ENCODE measurements around the gene ANKRD27.

DNA sequence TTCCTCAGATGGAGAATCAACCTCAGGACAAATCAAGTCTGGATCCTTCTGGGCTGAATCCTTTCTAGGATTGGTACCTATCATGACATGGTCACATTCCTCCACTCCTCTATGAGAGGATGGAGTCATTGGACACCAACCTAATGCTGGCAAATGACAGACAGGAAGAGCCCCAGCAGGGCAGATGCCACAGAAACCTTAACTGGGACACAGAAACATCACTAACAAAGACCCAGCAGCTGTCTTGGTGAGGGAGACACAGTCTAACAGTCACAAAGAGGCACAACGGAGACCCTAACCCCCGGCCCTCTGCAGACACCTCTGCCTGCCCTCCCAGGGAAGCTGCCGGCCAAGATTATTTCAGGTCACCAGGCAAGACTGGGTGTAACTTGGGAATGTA is 2.1 kb downstream of the ANKRD27 start:
- no peak for TF ChIP-seq ASH2L (IDR thresholded peaks at IDR 0.05; ENCODE audit: borderline replicate concordance, low read depth)
- TF ChIP-seq HDAC6 (IDR thresholded peaks at IDR 0.05; ENCODE audit: unreplicated experiment) = no peak
- no peak for TF ChIP-seq CHD4 (IDR thresholded peaks at IDR 0.05)
- TF ChIP-seq CBX3 (IDR thresholded peaks at IDR 0.05; ENCODE audit: borderline replicate concordance, low read depth) = no peak
- no peak for TF ChIP-seq HDAC2 (IDR thresholded peaks at IDR 0.05)
- TF ChIP-seq JUND (IDR thresholded peaks at IDR 0.05; ENCODE audit: low read depth, low read length) = no peak
- TF ChIP-seq, protein P1, sequence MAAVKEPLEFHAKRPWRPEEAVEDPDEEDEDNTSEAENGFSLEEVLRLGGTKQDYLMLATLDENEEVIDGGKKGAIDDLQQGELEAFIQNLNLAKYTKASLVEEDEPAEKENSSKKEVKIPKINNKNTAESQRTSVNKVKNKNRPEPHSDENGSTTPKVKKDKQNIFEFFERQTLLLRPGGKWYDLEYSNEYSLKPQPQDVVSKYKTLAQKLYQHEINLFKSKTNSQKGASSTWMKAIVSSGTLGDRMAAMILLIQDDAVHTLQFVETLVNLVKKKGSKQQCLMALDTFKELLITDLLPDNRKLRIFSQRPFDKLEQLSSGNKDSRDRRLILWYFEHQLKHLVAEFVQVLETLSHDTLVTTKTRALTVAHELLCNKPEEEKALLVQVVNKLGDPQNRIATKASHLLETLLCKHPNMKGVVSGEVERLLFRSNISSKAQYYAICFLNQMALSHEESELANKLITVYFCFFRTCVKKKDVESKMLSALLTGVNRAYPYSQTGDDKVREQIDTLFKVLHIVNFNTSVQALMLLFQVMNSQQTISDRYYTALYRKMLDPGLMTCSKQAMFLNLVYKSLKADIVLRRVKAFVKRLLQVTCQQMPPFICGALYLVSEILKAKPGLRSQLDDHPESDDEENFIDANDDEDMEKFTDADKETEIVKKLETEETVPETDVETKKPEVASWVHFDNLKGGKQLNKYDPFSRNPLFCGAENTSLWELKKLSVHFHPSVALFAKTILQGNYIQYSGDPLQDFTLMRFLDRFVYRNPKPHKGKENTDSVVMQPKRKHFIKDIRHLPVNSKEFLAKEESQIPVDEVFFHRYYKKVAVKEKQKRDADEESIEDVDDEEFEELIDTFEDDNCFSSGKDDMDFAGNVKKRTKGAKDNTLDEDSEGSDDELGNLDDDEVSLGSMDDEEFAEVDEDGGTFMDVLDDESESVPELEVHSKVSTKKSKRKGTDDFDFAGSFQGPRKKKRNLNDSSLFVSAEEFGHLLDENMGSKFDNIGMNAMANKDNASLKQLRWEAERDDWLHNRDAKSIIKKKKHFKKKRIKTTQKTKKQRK (IDR thresholded peaks at IDR 0.05; ENCODE audit: low read depth, low read length) = no peak
- TF ChIP-seq CREB1 (IDR thresholded peaks at IDR 0.05; ENCODE audit: low read depth) = no peak
- TF ChIP-seq HCFC1 (IDR thresholded peaks at IDR 0.05; ENCODE audit: low read length) = no peak
- TF ChIP-seq, protein P2, sequence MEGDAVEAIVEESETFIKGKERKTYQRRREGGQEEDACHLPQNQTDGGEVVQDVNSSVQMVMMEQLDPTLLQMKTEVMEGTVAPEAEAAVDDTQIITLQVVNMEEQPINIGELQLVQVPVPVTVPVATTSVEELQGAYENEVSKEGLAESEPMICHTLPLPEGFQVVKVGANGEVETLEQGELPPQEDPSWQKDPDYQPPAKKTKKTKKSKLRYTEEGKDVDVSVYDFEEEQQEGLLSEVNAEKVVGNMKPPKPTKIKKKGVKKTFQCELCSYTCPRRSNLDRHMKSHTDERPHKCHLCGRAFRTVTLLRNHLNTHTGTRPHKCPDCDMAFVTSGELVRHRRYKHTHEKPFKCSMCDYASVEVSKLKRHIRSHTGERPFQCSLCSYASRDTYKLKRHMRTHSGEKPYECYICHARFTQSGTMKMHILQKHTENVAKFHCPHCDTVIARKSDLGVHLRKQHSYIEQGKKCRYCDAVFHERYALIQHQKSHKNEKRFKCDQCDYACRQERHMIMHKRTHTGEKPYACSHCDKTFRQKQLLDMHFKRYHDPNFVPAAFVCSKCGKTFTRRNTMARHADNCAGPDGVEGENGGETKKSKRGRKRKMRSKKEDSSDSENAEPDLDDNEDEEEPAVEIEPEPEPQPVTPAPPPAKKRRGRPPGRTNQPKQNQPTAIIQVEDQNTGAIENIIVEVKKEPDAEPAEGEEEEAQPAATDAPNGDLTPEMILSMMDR (IDR thresholded peaks at IDR 0.05 in 2 of 3, conservative IDR thresholded peaks at IDR 0.05 in 1 of 3; ENCODE audit: control insufficient read depth in 2 of 3, extremely low read depth in 1 of 3, insufficient read depth in 1 of 3, low read depth in 3 of 3, low read length in 3 of 3) = no peak
- TF ChIP-seq CHD1 (IDR thresholded peaks at IDR 0.05; ENCODE audit: low read depth, low read length) = no peak
- TF ChIP-seq LARP7 (IDR thresholded peaks at IDR 0.05) = no peak

All from GM12878 (cell line).